Measurements from ENCODE around the gene TIMM10B. TPM values are rescaled to one million over a fixed set of nuclear protein-coding genes. Genes with fewer than 3 reads are reported as not detected.
A peak's percentile ranks its signal among the peaks of the same experiment; 100 is the strongest.

The TIMM10B gene
- total RNA-seq, 1 experiment from 2014 or later = 22.3 TPM

GRCh38 chr11:6457581-6458320 is 23.6 kb upstream of the TIMM10B start:
- no peak overlapping the region for H3K4me3 ChIP-seq
- H3F3A ChIP-seq (ENCODE audit: insufficient read depth, low read depth) = no peaks in the 10 kb centered on the region
- POLR2A ChIA-PET (ENCODE audit: unreplicated experiment) = no interaction called here
- H3K9me3 ChIP-seq (ENCODE audit: insufficient read depth, low read depth) = no peaks in the 10 kb centered on the region
- no peak overlapping the region for H2AFZ ChIP-seq
- H3K4me1 ChIP-seq (replicated peaks; ENCODE audit: insufficient read depth) = peaks cover 5% of the 10 kb centered on the region; the same call in 1 of the 2 replicates
- intact Hi-C loops (cut with micrococcal nuclease; ENCODE audit: unreplicated experiment) = no loop called here
- DNase-seq = no peak
- H3K4me2 ChIP-seq = no peak overlapping the region
- H3K27ac ChIP-seq = no peak overlapping the region
- H3K79me2 ChIP-seq (ENCODE audit: low read depth) = no peaks in the 10 kb centered on the region
- CTCF ChIA-PET = no interaction called here
- no peaks in the 10 kb centered on the region for H3K9me2 ChIP-seq (ENCODE audit: insufficient read depth)
- no peaks in the 10 kb centered on the region for H3K36me3 ChIP-seq (ENCODE audit: low read depth)
- H4K20me1 ChIP-seq (ENCODE audit: insufficient read depth) = no peaks in the 10 kb centered on the region
- TF ChIP-seq EZH2 (IDR thresholded peaks at IDR 0.05; ENCODE audit: low read depth) (no peak), CTCF (conservative IDR thresholded peaks at IDR 0.05) (no peak)
- no TSS peak for BruUV-seq (replicated peaks)
- no peaks in the 10 kb centered on the region for H3K27me3 ChIP-seq (ENCODE audit: insufficient read depth, low read depth)

DNA sequence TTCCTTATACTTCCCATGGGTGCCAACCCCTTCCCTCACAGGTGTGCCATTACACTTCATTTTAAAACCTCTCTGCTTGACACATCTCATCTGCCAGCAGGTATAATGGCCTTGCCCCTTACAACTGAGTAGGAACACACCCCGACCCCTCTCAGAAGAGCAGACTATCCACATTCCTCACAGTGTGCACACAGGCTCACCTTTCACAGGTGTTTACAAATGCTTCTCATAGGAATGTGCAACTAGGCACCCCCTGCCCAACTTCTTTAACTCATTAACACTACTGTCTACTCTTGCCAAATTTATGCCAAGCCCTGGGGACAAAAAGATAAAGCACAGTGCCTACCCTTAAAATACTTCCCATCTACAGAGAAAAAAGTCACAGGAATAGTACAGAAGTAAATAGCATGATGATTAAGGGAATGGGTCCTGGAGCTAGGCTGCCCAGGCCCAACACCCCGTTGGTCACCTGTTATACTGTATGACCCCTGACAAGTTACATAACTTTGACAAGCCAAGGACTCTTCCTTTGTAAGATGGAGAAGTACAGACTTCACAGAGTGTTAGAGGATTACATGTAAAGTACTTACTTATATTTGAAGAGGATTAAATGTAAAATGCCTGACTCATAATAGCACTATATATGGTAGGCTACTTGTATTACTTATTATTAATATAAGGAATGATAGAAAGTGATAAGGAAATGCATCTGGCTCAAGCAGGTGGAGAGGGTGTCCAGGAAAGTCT is 22.8 kb upstream of the TIMM10B start:
- no peak overlapping the region for H2AFZ ChIP-seq
- no peak overlapping the region for H3K27ac ChIP-seq
- no peaks in the 10 kb centered on the region for H3K27me3 ChIP-seq (ENCODE audit: insufficient read depth, low read depth)
- H3K9me2 ChIP-seq (ENCODE audit: insufficient read depth) = no peaks in the 10 kb centered on the region
- H3K79me2 ChIP-seq (ENCODE audit: low read depth) = no peaks in the 10 kb centered on the region
- H3K36me3 ChIP-seq (ENCODE audit: low read depth) = no peaks in the 10 kb centered on the region
- H3K4me2 ChIP-seq = 0 out of 2 replicates have a peak overlapping the region, but pooled peaks have one; percentile 13
- no TSS peak for BruUV-seq (replicated peaks)
- no peak overlapping the region for H3K4me3 ChIP-seq
- H3K9me3 ChIP-seq (ENCODE audit: insufficient read depth, low read depth) = no peaks in the 10 kb centered on the region
- TF ChIP-seq CTCF (conservative IDR thresholded peaks at IDR 0.05) (no peak), EZH2 (IDR thresholded peaks at IDR 0.05; ENCODE audit: low read depth) (no peak)
- CTCF ChIA-PET = no interaction called here
- DNase-seq = peak; percentile 25 to 73
- H3K4me1 ChIP-seq (replicated peaks; ENCODE audit: insufficient read depth) = peaks cover 5% of the 10 kb centered on the region; the same call in 1 of the 2 replicates
- intact Hi-C loops (cut with micrococcal nuclease; ENCODE audit: unreplicated experiment) = no loop called here
- H4K20me1 ChIP-seq (ENCODE audit: insufficient read depth) = no peaks in the 10 kb centered on the region
- POLR2A ChIA-PET (ENCODE audit: unreplicated experiment) = no interaction called here
- no peaks in the 10 kb centered on the region for H3F3A ChIP-seq (ENCODE audit: insufficient read depth, low read depth)

GRCh38 chr11:6459099-6459450 is 22.2 kb upstream of the TIMM10B start:
- no peak for DNase-seq
- Histone ChIP-seq H3K9me3 (ENCODE audit: insufficient read depth, low read depth) (no peaks in the 10 kb centered on the region), H3K4me2 (no peak overlapping the region), H3K36me3 (ENCODE audit: low read depth) (no peaks in the 10 kb centered on the region), H3K79me2 (ENCODE audit: low read depth) (no peaks in the 10 kb centered on the region), H3K4me3 (no peak overlapping the region), H3K27ac (no peak overlapping the region), H3K4me1 (replicated peaks; ENCODE audit: insufficient read depth) (peaks cover 5% of the 10 kb centered on the region; the same call in 1 of the 2 replicates), H2AFZ (no peak overlapping the region), H3K9me2 (ENCODE audit: insufficient read depth) (no peaks in the 10 kb centered on the region), H3F3A (ENCODE audit: insufficient read depth, low read depth) (no peaks in the 10 kb centered on the region), H4K20me1 (ENCODE audit: insufficient read depth) (no peaks in the 10 kb centered on the region), H3K27me3 (ENCODE audit: insufficient read depth, low read depth) (no peaks in the 10 kb centered on the region)
- no peak for TF ChIP-seq CTCF (conservative IDR thresholded peaks at IDR 0.05)
- no peak for TF ChIP-seq EZH2 (IDR thresholded peaks at IDR 0.05; ENCODE audit: low read depth)
- BruUV-seq (replicated peaks) = no TSS peak
- ChIA-PET POLR2A (ENCODE audit: unreplicated experiment) (no interaction called here), CTCF (no interaction called here)
- intact Hi-C loops (cut with micrococcal nuclease; ENCODE audit: unreplicated experiment) = no loop called here

All from PC-9 (cell line).